ENCODE measurements around the gene EGR4.

The EGR4 gene

GRCh38 chr2:73249636-73250035 is 43.7 kb downstream of the EGR4 start:
- no peak overlapping the region for H3K4me3 ChIP-seq (ENCODE audit: low read length in 2 of 2)
- peaks cover 69 to 86% of the 10 kb centered on the region in 2 donors for H3K36me3 ChIP-seq (ENCODE audit: control insufficient read depth in 2 of 2, insufficient read depth in 2 of 2, low read length in 2 of 2)
- H3K4me1 ChIP-seq (ENCODE audit: control insufficient read depth, insufficient read depth, low read length): no peaks in the 10 kb centered on the region
- no peaks in the 10 kb centered on the region for H3K9me3 ChIP-seq (ENCODE audit: control insufficient read depth in 2 of 2, low read length in 2 of 2)
- no peak overlapping the region for H3K9ac ChIP-seq (ENCODE audit: low read length in 2 of 2)
- H3K27ac ChIP-seq (ENCODE audit: low read length): no peak overlapping the region
- H3K27me3 ChIP-seq (ENCODE audit: control insufficient read depth in 1 of 2, insufficient read depth in 2 of 2, low read length in 2 of 2): no peaks in the 10 kb centered on the region

GRCh38 chr2:73246850-73247249 is 46.5 kb downstream of the EGR4 start:
- no peak overlapping the region for H3K4me3 ChIP-seq (ENCODE audit: low read length in 2 of 2)
- no peaks in the 10 kb centered on the region for H3K27me3 ChIP-seq (ENCODE audit: control insufficient read depth in 1 of 2, insufficient read depth in 2 of 2, low read length in 2 of 2)
- H3K9me3 ChIP-seq (ENCODE audit: control insufficient read depth in 2 of 2, low read length in 2 of 2): no peaks in the 10 kb centered on the region
- no peaks in the 10 kb centered on the region for H3K4me1 ChIP-seq (ENCODE audit: control insufficient read depth, insufficient read depth, low read length)
- H3K9ac ChIP-seq (ENCODE audit: low read length in 2 of 2): no peak overlapping the region
- peaks cover 75 to 83% of the 10 kb centered on the region in 2 donors for H3K36me3 ChIP-seq (ENCODE audit: control insufficient read depth in 2 of 2, insufficient read depth in 2 of 2, low read length in 2 of 2)
- no peak overlapping the region for H3K27ac ChIP-seq (ENCODE audit: low read length)

- H3K4me1 ChIP-seq (ENCODE audit: control insufficient read depth, insufficient read depth, low read length): no peaks in the 10 kb centered on the region
- H3K4me3 ChIP-seq (ENCODE audit: low read length in 2 of 2): no peak overlapping the region
- H3K36me3 ChIP-seq (ENCODE audit: control insufficient read depth in 2 of 2, insufficient read depth in 2 of 2, low read length in 2 of 2): peaks cover 69 to 70% of the 10 kb centered on the region in 2 donors
- H3K9ac ChIP-seq (ENCODE audit: low read length in 2 of 2): no peak overlapping the region
- H3K9me3 ChIP-seq (ENCODE audit: control insufficient read depth in 2 of 2, low read length in 2 of 2): no peaks in the 10 kb centered on the region
- no peaks in the 10 kb centered on the region for H3K27me3 ChIP-seq (ENCODE audit: control insufficient read depth in 1 of 2, insufficient read depth in 2 of 2, low read length in 2 of 2)
- H3K27ac ChIP-seq (ENCODE audit: low read length): no peak overlapping the region
Observed at GRCh38 chr2:73244580-73244979, 48.8 kb downstream of the EGR4 start.

- Histone ChIP-seq H3K27ac (ENCODE audit: low read length) (no peak overlapping the region), H3K4me1 (ENCODE audit: control insufficient read depth, insufficient read depth, low read length) (no peaks in the 10 kb centered on the region), H3K9ac (ENCODE audit: low read length in 2 of 2) (no peak overlapping the region), H3K9me3 (ENCODE audit: control insufficient read depth in 2 of 2, low read length in 2 of 2) (no peaks in the 10 kb centered on the region), H3K4me3 (ENCODE audit: low read length in 2 of 2) (no peak overlapping the region), H3K36me3 (ENCODE audit: control insufficient read depth in 2 of 2, insufficient read depth in 2 of 2, low read length in 2 of 2) (peaks cover 65 to 69% of the 10 kb centered on the region in 2 donors), H3K27me3 (ENCODE audit: control insufficient read depth in 1 of 2, insufficient read depth in 2 of 2, low read length in 2 of 2) (no peaks in the 10 kb centered on the region)
Observed at GRCh38 chr2:73243884-73244570, 49.3 kb downstream of the EGR4 start.
